ENCODE data around the gene REEP6.
"Not testable (repeated sequence)": the region's sequence is repeated elsewhere in the genome, so short reads cannot be mapped to it uniquely, and the experiment has no call there.

The REEP6 gene

DNA sequence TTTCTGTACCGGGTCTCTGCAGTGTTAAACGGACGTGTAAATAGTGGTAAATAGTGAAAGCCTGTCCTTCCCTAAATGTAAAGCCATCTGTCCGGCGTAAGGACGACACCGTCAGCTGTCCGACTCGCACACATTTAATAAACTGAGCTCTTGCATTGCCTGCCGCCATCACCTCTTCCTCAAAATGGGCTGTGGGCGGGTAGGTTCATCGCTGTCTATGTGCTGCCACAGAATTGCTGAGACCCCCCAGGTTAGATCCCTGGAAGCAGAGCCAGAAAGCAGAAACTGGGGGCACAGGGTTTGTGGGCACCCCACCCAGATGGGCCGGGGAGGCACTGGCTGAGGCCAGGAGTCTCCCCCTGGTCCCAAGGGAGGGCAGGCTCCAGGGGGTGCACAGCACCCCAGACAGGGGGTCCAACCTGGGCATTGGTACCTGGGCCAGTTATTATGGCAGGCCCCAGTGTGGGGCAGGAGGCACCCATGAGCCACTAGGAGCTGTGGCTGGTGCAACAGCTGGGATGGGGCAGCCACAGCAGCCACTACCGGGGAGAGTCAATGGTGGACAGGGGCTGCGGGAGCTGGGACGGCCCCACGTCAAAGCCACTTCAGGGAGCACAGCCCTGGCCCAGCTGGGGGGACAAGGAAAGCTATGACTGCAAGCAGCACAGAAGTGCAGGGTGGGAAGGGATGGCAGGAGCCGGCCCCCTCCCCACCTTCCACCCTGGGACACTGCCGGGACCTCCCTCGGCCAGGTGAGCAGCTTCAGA, 17.7 kb upstream of the REEP6 start:
- H3K4me3 ChIP-seq (ENCODE audit: control insufficient read depth, low read depth, low read length), result no peak overlapping the region
- DNase-seq (ENCODE audit: low read depth), result no peak
- TF ChIP-seq, protein P1, sequence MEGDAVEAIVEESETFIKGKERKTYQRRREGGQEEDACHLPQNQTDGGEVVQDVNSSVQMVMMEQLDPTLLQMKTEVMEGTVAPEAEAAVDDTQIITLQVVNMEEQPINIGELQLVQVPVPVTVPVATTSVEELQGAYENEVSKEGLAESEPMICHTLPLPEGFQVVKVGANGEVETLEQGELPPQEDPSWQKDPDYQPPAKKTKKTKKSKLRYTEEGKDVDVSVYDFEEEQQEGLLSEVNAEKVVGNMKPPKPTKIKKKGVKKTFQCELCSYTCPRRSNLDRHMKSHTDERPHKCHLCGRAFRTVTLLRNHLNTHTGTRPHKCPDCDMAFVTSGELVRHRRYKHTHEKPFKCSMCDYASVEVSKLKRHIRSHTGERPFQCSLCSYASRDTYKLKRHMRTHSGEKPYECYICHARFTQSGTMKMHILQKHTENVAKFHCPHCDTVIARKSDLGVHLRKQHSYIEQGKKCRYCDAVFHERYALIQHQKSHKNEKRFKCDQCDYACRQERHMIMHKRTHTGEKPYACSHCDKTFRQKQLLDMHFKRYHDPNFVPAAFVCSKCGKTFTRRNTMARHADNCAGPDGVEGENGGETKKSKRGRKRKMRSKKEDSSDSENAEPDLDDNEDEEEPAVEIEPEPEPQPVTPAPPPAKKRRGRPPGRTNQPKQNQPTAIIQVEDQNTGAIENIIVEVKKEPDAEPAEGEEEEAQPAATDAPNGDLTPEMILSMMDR (IDR thresholded peaks at IDR 0.05; ENCODE audit: control insufficient read depth, insufficient read depth, low read depth, low read length, missing control alignments), result no peak

GRCh38 chr19:1474011-1474764, 16.8 kb upstream of the REEP6 start:
- no peak overlapping the region for H3K4me3 ChIP-seq (ENCODE audit: control insufficient read depth, low read depth, low read length)
- no peak for DNase-seq (ENCODE audit: low read depth)
- TF ChIP-seq, protein P1 (IDR thresholded peaks at IDR 0.05; ENCODE audit: control insufficient read depth, insufficient read depth, low read depth, low read length, missing control alignments), result no peak

DNA sequence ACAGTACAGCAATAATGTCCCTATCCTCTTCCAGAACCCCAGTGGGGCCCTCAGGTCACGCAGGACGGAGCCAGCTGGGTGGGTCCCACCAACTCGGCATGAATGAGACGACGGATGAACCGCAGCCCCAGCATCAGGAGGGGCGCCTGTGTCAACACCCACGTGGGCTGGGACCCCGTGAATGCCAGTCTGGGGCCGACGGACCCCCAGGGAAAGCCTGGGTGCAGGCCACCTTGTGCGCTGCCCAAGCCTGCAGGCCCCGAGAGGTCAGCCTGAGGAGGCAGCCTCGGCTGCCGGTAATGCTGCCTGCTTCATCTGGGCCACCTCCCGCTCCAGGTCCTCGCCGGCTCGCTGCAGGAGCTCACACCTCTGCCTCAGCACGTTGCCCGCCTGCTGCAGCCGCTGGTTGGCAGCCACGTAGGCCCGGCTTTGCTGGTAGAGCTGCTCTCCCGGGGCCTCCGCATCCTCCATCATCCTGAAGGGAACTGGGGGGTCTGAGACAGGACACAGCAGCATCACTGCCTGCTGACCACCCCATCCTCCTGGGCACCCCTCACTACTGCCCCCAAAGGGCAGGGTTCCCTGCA, 16.1 kb upstream of the REEP6 start:
- TF ChIP-seq, protein P1 (IDR thresholded peaks at IDR 0.05; ENCODE audit: control insufficient read depth, insufficient read depth, low read depth, low read length, missing control alignments), result no peak
- DNase-seq (ENCODE audit: low read depth), result no peak
- no peak overlapping the region for H3K4me3 ChIP-seq (ENCODE audit: control insufficient read depth, low read depth, low read length)

DNA sequence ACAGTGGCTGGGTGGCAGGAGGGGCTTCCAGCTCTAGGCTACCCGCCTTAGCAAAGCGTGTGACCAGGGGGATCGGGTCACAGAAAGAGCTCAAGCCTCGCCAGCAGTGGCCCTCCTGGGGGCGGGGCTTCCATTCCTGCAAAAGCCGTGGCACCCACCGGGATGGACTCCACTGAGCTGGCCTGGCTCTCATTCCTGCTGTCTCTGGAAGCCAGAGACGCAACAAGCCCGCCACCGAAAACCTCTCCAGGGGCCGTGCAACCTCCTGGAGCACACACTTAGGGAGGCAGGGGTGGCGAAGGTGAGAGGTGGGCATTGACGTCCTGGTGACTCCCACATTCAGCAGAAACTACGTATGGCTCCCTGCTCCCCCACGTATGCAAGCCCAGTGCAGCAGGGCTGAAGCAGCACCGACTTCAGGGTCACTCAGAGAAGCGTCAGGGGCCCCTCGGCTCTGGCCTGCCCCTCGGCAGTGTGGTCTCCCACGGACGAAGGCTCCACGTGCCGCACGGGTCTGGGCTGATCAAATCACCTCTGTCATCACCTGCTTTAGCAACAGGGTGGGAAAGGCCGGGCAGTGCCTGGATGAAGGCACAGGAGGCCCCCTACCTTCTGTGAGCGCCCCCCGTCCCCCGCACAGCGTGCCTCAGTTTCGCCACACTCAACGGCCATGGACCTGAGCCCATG, 15.1 kb upstream of the REEP6 start:
- TF ChIP-seq, protein P1 (IDR thresholded peaks at IDR 0.05; ENCODE audit: control insufficient read depth, insufficient read depth, low read depth, low read length, missing control alignments), result no peak
- no peak overlapping the region for H3K4me3 ChIP-seq (ENCODE audit: control insufficient read depth, low read depth, low read length)
- DNase-seq (ENCODE audit: low read depth), result no peak

DNA sequence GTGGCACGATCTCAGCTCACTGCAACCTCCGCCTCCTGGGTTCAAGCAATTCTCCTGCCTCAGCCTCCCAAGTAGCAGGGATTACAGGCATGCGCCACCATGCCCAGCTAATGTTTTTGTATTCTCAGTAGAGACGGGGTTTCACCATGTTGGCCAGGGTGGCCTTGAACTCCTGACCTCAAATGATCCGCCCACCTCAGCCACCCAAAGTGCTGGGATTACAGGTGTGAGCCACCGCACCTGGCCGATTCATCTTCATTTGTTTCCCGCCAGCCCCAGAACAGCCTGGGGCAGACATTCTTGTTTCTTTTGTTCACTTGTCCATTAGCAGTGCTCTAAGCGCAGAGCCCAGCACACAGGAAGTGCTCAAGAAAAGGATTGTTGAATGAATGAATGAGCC, 13.9 kb upstream of the REEP6 start:
- not testable (repeated sequence) for H3K4me3 ChIP-seq (ENCODE audit: control insufficient read depth, low read depth, low read length); DNase-seq (ENCODE audit: low read depth)

DNA sequence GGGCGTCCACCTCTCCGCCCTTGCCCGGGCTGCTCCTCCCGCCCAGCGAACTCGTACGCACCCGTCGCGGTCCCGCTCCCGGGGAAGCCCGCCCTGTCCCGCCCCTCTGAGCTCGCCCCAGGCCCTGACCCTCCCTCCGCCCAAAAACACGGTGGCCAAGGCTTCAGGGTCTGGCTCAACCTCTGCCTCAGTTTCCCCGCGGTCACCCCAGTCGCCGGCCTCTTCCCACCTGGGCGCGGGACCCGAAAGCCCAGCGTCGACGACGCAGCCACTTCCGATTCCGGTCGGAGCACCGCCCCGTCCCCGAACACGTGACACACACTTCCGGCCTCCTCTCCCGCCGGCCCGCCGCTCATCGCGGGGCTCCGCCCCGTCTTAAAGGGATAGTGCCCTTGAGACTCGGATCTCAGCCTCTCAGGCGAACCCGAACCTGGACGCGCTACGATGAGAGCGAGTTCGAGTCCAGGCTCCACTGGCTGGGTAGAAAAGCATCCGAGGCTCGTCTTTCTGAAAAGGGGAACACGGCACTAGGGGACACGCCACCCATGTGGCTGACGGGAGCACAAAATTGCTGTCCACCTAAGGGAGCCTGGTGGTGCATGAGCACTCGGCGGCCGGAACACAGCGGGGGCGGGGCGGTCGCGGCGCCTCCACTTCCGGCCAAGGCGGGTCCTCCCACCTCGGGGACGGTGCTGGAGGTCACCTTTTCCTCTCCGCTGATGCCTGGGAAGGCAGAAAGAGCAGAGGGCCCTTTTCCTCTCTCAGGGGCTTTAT, 11.9 kb upstream of the REEP6 start, which contains the start of gene C19orf25:
Gene C19orf25, minus strand, starts transcription at position 282 of the 774 bp plus-strand sequence. CDS start 312 bp downstream, outside the sequence.
- peak; percentile 39 for DNase-seq (ENCODE audit: low read depth)
- H3K4me3 ChIP-seq (ENCODE audit: control insufficient read depth, low read depth, low read length), result peak within 1 kb of the TSS; percentile 90
- TF ChIP-seq, protein P1 (IDR thresholded peaks at IDR 0.05; ENCODE audit: control insufficient read depth, insufficient read depth, low read depth, low read length, missing control alignments), result no peak
